SK-N-SH (cell line): ENCODE results near the gene CRIM1. TPM values are rescaled to one million over a fixed set of nuclear protein-coding genes. Genes with fewer than 3 reads are reported as not detected.
A peak's percentile ranks its signal among the peaks of the same experiment; 100 is the strongest.

Source experiments
- CTCF ChIA-PET: fragments of 300-600, 350-600 bp; formaldehyde crosslinking; extraction: SDS; loops from one replicate; lab custom pipeline; 2021; lab: Yijun Ruan, JAX
- POLR2A ChIA-PET: fragments of 350-600 bp; sonication (Branson Sonifier 250); formaldehyde crosslinking; extraction: SDS; loops from one replicate; lab custom pipeline; 2020; ENCODE audit warnings: antibody characterized with exemption, inconsistent platforms; lab: Yijun Ruan, JAX
- DNase-seq: peaks from one replicate; pipeline ENCODE4 v3.0.0; 2012
- H2AFZ ChIP-seq: fragments of 200-600 bp; sonication (generic); 2 replicates; pipeline ENCODE4 v1.8.1; 2016; ENCODE audit warnings: antibody characterized with exemption, mild to moderate bottlenecking, low read depth
- H3F3A ChIP-seq: fragments of 200-600 bp; sonication (generic); replicated peaks from 2 replicates; pipeline ENCODE3; 2016; ENCODE audit warnings: antibody characterized with exemption, mild to moderate bottlenecking; ENCODE audit not compliant: insufficient read depth
- H3K27ac ChIP-seq, 2 experiments: fragments of 200-500 bp in 1 of 2; fragments of 200-600 bp in 1 of 2; sonication (Bioruptor generic) in 1 of 2; sonication (generic), shearing (Covaris generic) in 1 of 2; 2 replicates each; pipeline versions ENCODE4 v1.5.1 to v1.6.1; 2014 to 2016; ENCODE audit warnings: low read depth in 2 of 2, inconsistent platforms in 1 of 2, low read length in 1 of 2, mild to moderate bottlenecking in 1 of 2, mixed read lengths in 1 of 2
- H3K27me3 ChIP-seq: fragments of 200-600 bp; sonication (generic), shearing (Covaris generic); 2 replicates; pipeline ENCODE4 v1.6.1; 2016; ENCODE audit warnings: mixed run types; ENCODE audit not compliant: insufficient read depth
- H3K36me3 ChIP-seq, 2 experiments: fragments of 200-500 bp in 1 of 2; fragments of 200-600 bp in 1 of 2; sonication (Bioruptor generic) in 1 of 2; sonication (generic) in 1 of 2; replicated peaks in 1 of 2; 2 replicates each; pipeline versions ENCODE3 to v1.5.1; 2014 to 2016; ENCODE audit warnings: low read length in 1 of 2, mild to moderate bottlenecking in 1 of 2; ENCODE audit not compliant: insufficient read depth in 2 of 2, control insufficient read depth in 1 of 2
- H3K4me1 ChIP-seq, 2 experiments: fragments of 200-500 bp in 1 of 2; fragments of 200-600 bp in 1 of 2; sonication (Bioruptor generic) in 1 of 2; sonication (generic), shearing (Covaris generic) in 1 of 2; 2 replicates each; pipeline versions ENCODE4 v1.5.1 to v1.6.1; 2014 to 2016; ENCODE audit warnings: low read depth in 1 of 2, low read length in 1 of 2, mixed run types in 1 of 2; ENCODE audit not compliant: insufficient read depth in 2 of 2, control insufficient read depth in 1 of 2
- H3K4me2 ChIP-seq: fragments of 200-600 bp; sonication (generic), shearing (Covaris generic); 2 replicates; pipeline ENCODE4 v1.6.1; 2017; ENCODE audit warnings: mixed run types
- H3K4me3 ChIP-seq, 2 experiments: fragments of 200-500 bp in 1 of 2; fragments of 200-600 bp in 1 of 2; sonication (Bioruptor generic) in 1 of 2; sonication (generic), shearing (Covaris generic) in 1 of 2; 2 replicates each; pipeline versions ENCODE4 v1.5.1 to v1.8.1; 2014 to 2016; ENCODE audit warnings: low read depth in 2 of 2, inconsistent platforms in 1 of 2, low read length in 1 of 2, mild to moderate bottlenecking in 1 of 2, mixed read lengths in 1 of 2, moderate library complexity in 1 of 2
- H3K79me2 ChIP-seq: fragments of 200-600 bp; sonication (generic); 2 replicates; pipeline ENCODE4 v1.8.1; 2017; ENCODE audit warnings: mild to moderate bottlenecking; ENCODE audit not compliant: insufficient read depth
- H3K9ac ChIP-seq: fragments of 200-600 bp; sonication (generic); 2 replicates; pipeline ENCODE4 v1.6.1; 2017; ENCODE audit warnings: mixed run types
- H3K9me2 ChIP-seq: fragments of 200-600 bp; sonication (generic); 2 replicates; pipeline ENCODE4 v1.6.1; 2017; ENCODE audit warnings: mixed run types
- H3K9me3 ChIP-seq: fragments of 200-600 bp; sonication (generic); 2 replicates; pipeline ENCODE4 v1.6.1; 2017; ENCODE audit warnings: mixed run types, mild to moderate bottlenecking, moderate library complexity
- H4K20me1 ChIP-seq: fragments of 200-600 bp; sonication (generic); 2 replicates; pipeline ENCODE4 v1.6.1; 2017; ENCODE audit warnings: mild to moderate bottlenecking, mixed run types; ENCODE audit not compliant: insufficient read depth
- FOSL2 ChIP-seq: IDR thresholded peaks from 2 replicates; pipeline ENCODE4 v1.4.0; 2012; ENCODE audit warnings: low read depth, mild to moderate bottlenecking, moderate library complexity, borderline replicate concordance
- GATA2 ChIP-seq: sonication (generic); formaldehyde crosslinking; IDR thresholded peaks from 2 replicates; pipeline ENCODE4 v1.5.0; 2020; ENCODE audit warnings: mild to moderate bottlenecking, missing genetic modification reagents
- JUND ChIP-seq: IDR thresholded peaks from 2 replicates; pipeline ENCODE4 v1.4.0; 2012
- MXI1 ChIP-seq: IDR thresholded peaks from 2 replicates; pipeline ENCODE4 v1.6.1; 2012; ENCODE audit warnings: mild to moderate bottlenecking, low read depth, low read length, improper control_type of control experiment
- NFIC ChIP-seq: IDR thresholded peaks from 2 replicates; pipeline ENCODE4 v1.4.0; 2012; ENCODE audit warnings: borderline replicate concordance
- RCOR1 ChIP-seq: fragments of 150-350 bp; IDR thresholded peaks from 2 replicates; pipeline ENCODE4 v1.6.1; 2017; ENCODE audit warnings: antibody characterized with exemption, low read length
- WGBS: methylation state at CpG from one replicate; pipeline ENCODE4 v1.1.6; 2017; ENCODE audit warnings: low lambda C conversion rate; 5-methylcytosine and 5-hydroxymethylcytosine counted together
- polyA plus RNA-seq, 3 experiments: library from polyadenylated mRNA; depleted of rRNA; stranded (reverse); fragments of >200 nt; gene quantifications; 2 replicates each; pipeline ENCODE4 v1.2.3, GENCODE V29; 2012
- TF ChIP-seq, protein P1 (sequence below): fragments of 200-600 bp; sonication (generic); IDR thresholded peaks from 2 replicates; pipeline ENCODE4 v1.6.1; 2017; ENCODE audit warnings: antibody characterized with exemption, mild to moderate bottlenecking, moderate library complexity
- TF ChIP-seq, protein P2 (sequence below): IDR thresholded peaks from 2 replicates; pipeline ENCODE4; 2012
- TF ChIP-seq, protein P3 (sequence below): IDR thresholded peaks from 2 replicates; pipeline ENCODE4 v1.4.0; 2012; ENCODE audit warnings: low read depth
- TF ChIP-seq, protein P4 (sequence below): IDR thresholded peaks from 2 replicates; pipeline ENCODE4 v1.6.1; 2012; ENCODE audit warnings: mild to moderate bottlenecking, low read depth, low read length, moderate library complexity
- TF ChIP-seq, protein P5 (sequence below): fragments of 150-350 bp; IDR thresholded peaks from 2 replicates; pipeline ENCODE4 v1.6.1; 2016; ENCODE audit warnings: mild to moderate bottlenecking, low read depth, low read length

CRIM1 gene
- polyA plus RNA-seq, 1 of the 3 experiments (the other 2 are of a cell fraction): 244 TPM

DNA sequence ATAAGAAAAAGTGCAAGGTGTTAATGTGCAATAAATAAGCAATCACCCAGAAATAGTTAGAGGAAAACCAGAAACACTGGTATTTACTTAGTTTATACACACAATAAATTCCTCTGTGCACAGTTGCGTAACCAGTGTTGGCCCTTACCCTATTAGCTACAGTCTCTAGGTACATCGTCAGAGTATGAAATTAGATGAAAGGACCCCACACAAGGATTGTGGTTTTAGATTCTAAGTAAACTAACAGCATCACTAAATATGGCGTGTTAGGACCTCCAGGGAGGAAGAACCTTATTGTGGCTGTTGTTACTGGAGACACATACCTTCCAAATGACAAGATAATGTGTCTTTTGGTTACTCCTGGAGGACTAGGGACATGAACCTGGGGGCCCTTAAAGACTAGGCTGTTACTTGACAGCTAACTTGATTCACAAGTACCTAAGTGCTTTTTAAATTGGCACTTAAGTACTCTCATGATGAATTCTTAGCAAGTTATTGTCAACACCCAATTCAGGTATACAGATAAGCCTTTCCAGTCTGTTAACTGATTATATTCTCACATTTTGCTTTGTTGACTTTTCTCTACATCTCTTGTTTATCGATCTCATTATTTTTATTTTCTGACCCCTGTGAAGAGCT, 127.1 kb downstream of the CRIM1 start:
- WGBS: 68% methylated on average over 4 of the region's 4 CpGs
- ChIA-PET POLR2A (no interaction called here), CTCF (interaction anchor here (0.9 to 1.3 kb wide), 2 partner anchors 21 to 182 kb away, joined by 3 to 4 read pairs; no protein-coding TSS in a partner anchor)
- Histone ChIP-seq H3K4me1 (peaks cover 0 to 79% of the 10 kb centered on the region in 2 experiments), H3K4me3 (no peak overlapping the region), H3K79me2 (peaks cover 68% of the 10 kb centered on the region), H3K27ac (peak overlapping the region in 1 of 2 experiments; percentile 91; a peak in 3 of 4 replicates), H3K9ac (0 out of 2 replicates have a peak overlapping the region, but pooled peaks have one; percentile 4), H4K20me1 (no peaks in the 10 kb centered on the region), H3K4me2 (no peak overlapping the region), H3F3A (peaks cover 89% of the 10 kb centered on the region), H3K9me2 (no peaks in the 10 kb centered on the region), H3K9me3 (no peaks in the 10 kb centered on the region), H2AFZ (no peak overlapping the region), H3K27me3 (no peaks in the 10 kb centered on the region), H3K36me3 (peaks cover 52 to 69% of the 10 kb centered on the region in 2 experiments)
- TF ChIP-seq GATA2: no peak
- TF ChIP-seq, protein P1, sequence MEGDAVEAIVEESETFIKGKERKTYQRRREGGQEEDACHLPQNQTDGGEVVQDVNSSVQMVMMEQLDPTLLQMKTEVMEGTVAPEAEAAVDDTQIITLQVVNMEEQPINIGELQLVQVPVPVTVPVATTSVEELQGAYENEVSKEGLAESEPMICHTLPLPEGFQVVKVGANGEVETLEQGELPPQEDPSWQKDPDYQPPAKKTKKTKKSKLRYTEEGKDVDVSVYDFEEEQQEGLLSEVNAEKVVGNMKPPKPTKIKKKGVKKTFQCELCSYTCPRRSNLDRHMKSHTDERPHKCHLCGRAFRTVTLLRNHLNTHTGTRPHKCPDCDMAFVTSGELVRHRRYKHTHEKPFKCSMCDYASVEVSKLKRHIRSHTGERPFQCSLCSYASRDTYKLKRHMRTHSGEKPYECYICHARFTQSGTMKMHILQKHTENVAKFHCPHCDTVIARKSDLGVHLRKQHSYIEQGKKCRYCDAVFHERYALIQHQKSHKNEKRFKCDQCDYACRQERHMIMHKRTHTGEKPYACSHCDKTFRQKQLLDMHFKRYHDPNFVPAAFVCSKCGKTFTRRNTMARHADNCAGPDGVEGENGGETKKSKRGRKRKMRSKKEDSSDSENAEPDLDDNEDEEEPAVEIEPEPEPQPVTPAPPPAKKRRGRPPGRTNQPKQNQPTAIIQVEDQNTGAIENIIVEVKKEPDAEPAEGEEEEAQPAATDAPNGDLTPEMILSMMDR: no peak
- no peak for DNase-seq

DNA sequence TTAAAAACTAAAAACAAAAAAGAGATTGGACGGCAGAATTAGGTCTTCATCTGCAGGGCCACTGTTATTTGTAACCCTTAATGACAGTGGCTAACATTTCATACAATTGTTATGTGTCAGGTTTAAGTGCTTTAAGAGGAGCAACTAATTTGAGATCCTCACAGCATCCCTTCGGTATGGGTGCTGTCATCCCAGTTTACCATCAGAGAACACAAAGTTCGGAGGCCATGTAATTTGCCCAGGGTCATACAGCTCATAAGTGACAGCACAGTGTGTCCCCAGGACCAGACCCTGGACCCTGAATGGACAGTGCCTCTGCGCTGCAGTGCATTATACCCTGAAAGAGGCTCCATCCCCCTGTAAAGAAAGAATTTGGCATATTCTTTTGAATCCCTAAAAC, 127.7 kb downstream of the CRIM1 start:
- TF ChIP-seq, protein P2, sequence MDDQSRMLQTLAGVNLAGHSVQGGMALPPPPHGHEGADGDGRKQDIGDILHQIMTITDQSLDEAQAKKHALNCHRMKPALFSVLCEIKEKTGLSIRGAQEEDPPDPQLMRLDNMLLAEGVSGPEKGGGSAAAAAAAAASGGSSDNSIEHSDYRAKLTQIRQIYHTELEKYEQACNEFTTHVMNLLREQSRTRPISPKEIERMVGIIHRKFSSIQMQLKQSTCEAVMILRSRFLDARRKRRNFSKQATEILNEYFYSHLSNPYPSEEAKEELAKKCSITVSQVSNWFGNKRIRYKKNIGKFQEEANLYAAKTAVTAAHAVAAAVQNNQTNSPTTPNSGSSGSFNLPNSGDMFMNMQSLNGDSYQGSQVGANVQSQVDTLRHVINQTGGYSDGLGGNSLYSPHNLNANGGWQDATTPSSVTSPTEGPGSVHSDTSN: no peak
- TF ChIP-seq JUND (no peak), FOSL2 (no peak)
- H3F3A ChIP-seq: peaks cover 87% of the 10 kb centered on the region
- CTCF ChIA-PET: interaction anchor here (0.9 to 1.3 kb wide), 2 partner anchors 21 to 181 kb away, joined by 3 to 4 read pairs; no protein-coding TSS in a partner anchor
- no peaks in the 10 kb centered on the region for H3K9me3 ChIP-seq
- 81% methylated on average over 4 of the region's 4 CpGs for WGBS
- H2AFZ ChIP-seq: no peak overlapping the region
- POLR2A ChIA-PET: no interaction called here
- no peak overlapping the region for H3K4me3 ChIP-seq
- no peaks in the 10 kb centered on the region for H4K20me1 ChIP-seq
- DNase-seq: no peak
- peak overlapping the region; percentile 4; the same call in 1 of the 2 replicates for H3K9ac ChIP-seq
- H3K27me3 ChIP-seq: no peaks in the 10 kb centered on the region
- H3K9me2 ChIP-seq: no peaks in the 10 kb centered on the region
- H3K4me1 ChIP-seq: peaks cover 0 to 81% of the 10 kb centered on the region in 2 experiments
- no peak overlapping the region for H3K4me2 ChIP-seq
- H3K36me3 ChIP-seq: peaks cover 52 to 71% of the 10 kb centered on the region in 2 experiments
- peaks cover 74% of the 10 kb centered on the region for H3K79me2 ChIP-seq
- peak overlapping the region in 1 of 2 experiments; percentile 91; a peak in 2 of 4 replicates for H3K27ac ChIP-seq

DNA sequence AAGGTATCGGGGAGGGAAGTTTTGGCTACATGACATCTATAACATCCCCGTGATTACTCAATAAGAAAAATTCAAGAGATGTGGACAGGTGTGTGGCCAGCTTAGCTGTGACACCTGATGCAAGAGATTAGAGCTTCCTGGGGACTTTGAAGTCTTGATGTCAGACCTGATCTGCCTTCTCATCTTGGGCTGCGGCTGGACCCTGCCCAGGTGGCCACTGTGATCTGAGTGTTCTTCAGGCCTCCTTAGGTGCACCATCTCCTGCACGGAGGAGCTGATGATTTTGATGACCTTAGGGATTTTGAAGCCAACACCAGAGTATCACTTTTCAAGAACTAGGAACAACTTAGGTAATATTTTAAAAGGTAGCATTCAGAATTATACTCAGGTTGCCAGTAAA, 128.9 kb downstream of the CRIM1 start:
- no peak for DNase-seq
- H3K4me3 ChIP-seq: no peak overlapping the region
- peaks cover 49 to 69% of the 10 kb centered on the region in 2 experiments for H3K36me3 ChIP-seq
- peaks cover 0 to 80% of the 10 kb centered on the region in 2 experiments for H3K4me1 ChIP-seq
- H3K4me2 ChIP-seq: peak overlapping the region; percentile 46
- H3K27me3 ChIP-seq: no peaks in the 10 kb centered on the region
- H4K20me1 ChIP-seq: no peaks in the 10 kb centered on the region
- no peaks in the 10 kb centered on the region for H3K9me2 ChIP-seq
- no peaks in the 10 kb centered on the region for H3K9me3 ChIP-seq
- H2AFZ ChIP-seq: no peak overlapping the region
- H3F3A ChIP-seq: peaks cover 85% of the 10 kb centered on the region
- POLR2A ChIA-PET: no interaction called here
- H3K9ac ChIP-seq: peak overlapping the region; percentile 57
- WGBS: 67% methylated on average over 4 of the region's 4 CpGs
- CTCF ChIA-PET: no interaction called here
- peaks cover 75% of the 10 kb centered on the region for H3K79me2 ChIP-seq
- peak overlapping the region; percentile 86 to 91; a peak in 3 of 4 replicates for H3K27ac ChIP-seq
- no peak for TF ChIP-seq RCOR1
- TF ChIP-seq, protein P3, sequence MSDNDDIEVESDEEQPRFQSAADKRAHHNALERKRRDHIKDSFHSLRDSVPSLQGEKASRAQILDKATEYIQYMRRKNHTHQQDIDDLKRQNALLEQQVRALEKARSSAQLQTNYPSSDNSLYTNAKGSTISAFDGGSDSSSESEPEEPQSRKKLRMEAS: no peak
- no peak for TF ChIP-seq NFIC
- TF ChIP-seq, protein P4, sequence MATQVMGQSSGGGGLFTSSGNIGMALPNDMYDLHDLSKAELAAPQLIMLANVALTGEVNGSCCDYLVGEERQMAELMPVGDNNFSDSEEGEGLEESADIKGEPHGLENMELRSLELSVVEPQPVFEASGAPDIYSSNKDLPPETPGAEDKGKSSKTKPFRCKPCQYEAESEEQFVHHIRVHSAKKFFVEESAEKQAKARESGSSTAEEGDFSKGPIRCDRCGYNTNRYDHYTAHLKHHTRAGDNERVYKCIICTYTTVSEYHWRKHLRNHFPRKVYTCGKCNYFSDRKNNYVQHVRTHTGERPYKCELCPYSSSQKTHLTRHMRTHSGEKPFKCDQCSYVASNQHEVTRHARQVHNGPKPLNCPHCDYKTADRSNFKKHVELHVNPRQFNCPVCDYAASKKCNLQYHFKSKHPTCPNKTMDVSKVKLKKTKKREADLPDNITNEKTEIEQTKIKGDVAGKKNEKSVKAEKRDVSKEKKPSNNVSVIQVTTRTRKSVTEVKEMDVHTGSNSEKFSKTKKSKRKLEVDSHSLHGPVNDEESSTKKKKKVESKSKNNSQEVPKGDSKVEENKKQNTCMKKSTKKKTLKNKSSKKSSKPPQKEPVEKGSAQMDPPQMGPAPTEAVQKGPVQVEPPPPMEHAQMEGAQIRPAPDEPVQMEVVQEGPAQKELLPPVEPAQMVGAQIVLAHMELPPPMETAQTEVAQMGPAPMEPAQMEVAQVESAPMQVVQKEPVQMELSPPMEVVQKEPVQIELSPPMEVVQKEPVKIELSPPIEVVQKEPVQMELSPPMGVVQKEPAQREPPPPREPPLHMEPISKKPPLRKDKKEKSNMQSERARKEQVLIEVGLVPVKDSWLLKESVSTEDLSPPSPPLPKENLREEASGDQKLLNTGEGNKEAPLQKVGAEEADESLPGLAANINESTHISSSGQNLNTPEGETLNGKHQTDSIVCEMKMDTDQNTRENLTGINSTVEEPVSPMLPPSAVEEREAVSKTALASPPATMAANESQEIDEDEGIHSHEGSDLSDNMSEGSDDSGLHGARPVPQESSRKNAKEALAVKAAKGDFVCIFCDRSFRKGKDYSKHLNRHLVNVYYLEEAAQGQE: no peak
- TF ChIP-seq, protein P5, sequence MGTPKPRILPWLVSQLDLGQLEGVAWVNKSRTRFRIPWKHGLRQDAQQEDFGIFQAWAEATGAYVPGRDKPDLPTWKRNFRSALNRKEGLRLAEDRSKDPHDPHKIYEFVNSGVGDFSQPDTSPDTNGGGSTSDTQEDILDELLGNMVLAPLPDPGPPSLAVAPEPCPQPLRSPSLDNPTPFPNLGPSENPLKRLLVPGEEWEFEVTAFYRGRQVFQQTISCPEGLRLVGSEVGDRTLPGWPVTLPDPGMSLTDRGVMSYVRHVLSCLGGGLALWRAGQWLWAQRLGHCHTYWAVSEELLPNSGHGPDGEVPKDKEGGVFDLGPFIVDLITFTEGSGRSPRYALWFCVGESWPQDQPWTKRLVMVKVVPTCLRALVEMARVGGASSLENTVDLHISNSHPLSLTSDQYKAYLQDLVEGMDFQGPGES: no peak
- no peak for TF ChIP-seq MXI1
